Fibroblast of villous mesenchyme (primary cell): ENCODE data around the gene CFHR3. TPM values are rescaled to one million over a fixed set of nuclear protein-coding genes. Genes with fewer than 3 reads are reported as not detected.

Source experiments
- DNase-seq: peaks from one replicate; pipeline ENCODE4 v3.0.0-alpha.2; 2010; ENCODE audit warnings: low read depth
- H3K4me3 ChIP-seq: 2 replicates; pipeline ENCODE4 v1.5.1; 2011; ENCODE audit warnings: low read depth, mild to moderate bottlenecking, low read length
- total RNA-seq: library from RNA; depleted of rRNA; stranded (reverse); fragments of >200 nt; gene quantifications from 2 replicates; pipeline ENCODE4 v1.2.3, GENCODE V29; 2012
- TF ChIP-seq, protein P1 (sequence below): IDR thresholded peaks from 2 replicates; pipeline ENCODE4 v1.5.1; 2012; ENCODE audit warnings: low read depth, mild to moderate bottlenecking, low read length; ENCODE audit not compliant: insufficient read depth

The CFHR3 gene
- not detected in 2 replicates for total RNA-seq

DNA sequence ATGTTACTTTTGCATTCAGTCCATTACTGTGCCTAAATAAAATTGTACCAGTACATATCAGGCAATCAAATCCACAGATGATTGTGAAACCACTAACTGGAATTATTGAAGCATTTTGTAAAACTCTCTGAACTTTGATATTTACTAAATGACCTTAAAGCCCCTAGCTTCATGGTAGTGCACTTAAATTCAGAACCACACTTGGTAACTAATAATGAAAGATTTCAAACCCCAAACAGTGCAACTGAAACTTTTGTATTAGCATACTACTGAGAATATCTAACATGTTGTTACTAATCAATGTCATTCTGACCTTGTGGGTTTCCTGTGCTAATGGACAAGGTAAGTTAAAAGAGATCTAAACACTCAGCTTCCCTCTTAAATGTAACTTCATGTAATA is at the start of gene CFHR3:
Gene CFHR3, plus strand, starts transcription at position 238 of the 400 bp plus-strand sequence. Its CDS starts 47 bp downstream, at position 285.
- no peak within 1 kb of the TSS for H3K4me3 ChIP-seq
- DNase-seq = no peak
- TF ChIP-seq, protein P1, sequence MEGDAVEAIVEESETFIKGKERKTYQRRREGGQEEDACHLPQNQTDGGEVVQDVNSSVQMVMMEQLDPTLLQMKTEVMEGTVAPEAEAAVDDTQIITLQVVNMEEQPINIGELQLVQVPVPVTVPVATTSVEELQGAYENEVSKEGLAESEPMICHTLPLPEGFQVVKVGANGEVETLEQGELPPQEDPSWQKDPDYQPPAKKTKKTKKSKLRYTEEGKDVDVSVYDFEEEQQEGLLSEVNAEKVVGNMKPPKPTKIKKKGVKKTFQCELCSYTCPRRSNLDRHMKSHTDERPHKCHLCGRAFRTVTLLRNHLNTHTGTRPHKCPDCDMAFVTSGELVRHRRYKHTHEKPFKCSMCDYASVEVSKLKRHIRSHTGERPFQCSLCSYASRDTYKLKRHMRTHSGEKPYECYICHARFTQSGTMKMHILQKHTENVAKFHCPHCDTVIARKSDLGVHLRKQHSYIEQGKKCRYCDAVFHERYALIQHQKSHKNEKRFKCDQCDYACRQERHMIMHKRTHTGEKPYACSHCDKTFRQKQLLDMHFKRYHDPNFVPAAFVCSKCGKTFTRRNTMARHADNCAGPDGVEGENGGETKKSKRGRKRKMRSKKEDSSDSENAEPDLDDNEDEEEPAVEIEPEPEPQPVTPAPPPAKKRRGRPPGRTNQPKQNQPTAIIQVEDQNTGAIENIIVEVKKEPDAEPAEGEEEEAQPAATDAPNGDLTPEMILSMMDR = no peak

- H3K4me3 ChIP-seq = no peak overlapping the region
- DNase-seq = no peak
- TF ChIP-seq, protein P1 = no peak
Observed at GRCh38 chr1:196732526-196732925, 42.1 kb upstream of the CFHR3 start.

DNA sequence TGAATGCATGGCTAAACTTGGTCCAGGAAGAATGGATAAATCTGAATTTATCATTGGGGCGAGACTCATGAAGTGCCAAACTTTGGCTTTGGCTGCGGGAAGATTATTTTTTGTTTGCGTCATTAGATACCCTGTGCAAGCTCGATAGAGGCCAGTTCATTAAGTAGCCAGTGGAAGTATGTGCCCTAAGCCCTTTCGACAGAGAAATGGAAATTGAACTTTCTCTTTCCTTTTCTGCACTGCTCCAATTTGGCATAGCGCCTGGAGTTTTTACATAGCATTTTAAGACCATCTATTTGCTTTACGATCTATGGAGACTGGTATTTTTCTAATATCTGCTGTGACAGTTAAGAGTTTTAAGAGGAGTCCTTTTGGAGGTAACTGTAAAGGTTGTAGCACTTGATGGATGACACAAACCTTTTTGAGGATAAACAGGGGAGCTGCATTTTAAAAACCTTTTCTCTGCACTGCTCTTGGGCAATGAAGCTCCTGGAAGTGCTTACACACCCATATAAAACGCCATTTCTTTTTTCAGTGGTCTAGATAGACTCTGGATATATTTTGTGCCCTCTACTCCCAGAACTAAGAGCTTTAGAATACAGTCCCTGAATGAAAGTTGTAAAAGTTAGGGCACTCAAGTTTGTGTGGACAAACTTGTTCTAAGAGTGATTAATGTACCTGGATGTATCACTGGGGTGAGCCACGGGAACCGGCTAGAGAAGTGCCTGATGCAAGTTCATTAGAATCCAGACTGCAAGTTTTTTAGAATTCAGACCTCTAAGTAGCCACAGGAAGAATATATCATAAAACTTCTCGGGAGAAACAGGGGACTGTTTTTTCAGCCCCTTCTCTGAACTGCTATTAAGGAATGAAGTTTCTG is 41.3 kb upstream of the CFHR3 start:
- DNase-seq = peak; percentile 10
- TF ChIP-seq, protein P1 = no peak
- no peak overlapping the region for H3K4me3 ChIP-seq

DNA sequence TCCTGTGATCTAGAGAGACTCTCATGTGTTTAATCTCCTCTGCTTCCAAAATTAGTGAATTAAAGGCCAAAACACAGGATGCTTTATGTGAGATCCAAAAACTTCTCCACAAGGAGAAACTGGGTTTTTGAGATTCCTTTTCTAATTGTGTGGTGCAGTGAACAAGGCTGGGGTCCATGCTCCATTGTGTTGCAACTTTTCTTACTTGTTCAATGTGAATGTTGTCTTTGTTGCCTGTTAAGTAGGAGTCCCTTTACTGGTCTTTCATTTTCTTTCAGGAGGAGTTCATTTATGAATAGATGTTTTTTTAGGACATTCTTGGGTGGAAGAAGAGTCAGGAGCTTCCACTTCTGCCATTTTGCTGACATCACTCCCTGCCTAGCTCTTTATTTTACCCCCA is 40.6 kb upstream of the CFHR3 start:
- TF ChIP-seq, protein P1 = no peak
- no peak overlapping the region for H3K4me3 ChIP-seq
- DNase-seq = no peak

DNA sequence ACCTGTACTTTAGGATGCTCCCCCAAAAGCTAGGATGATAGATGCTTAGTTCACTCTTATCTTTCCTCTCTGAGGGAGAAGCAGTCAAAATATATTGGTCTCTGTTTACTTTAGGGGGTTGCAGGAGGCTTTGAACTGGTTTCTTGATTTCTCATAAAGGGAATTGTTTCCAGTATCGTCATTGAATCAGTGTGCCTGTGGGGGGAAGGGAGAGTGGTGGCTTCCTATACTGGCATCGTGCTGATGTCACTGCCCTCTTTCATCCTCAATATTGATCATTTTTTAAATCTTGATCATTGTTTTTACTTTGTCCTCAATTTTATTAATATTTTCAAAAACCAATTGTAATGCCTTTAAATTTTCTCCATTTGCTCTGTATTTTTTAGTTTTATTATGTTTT is 40.2 kb upstream of the CFHR3 start:
- no peak for DNase-seq
- TF ChIP-seq, protein P1 = no peak

GRCh38 chr1:196738730-196739129 is 35.9 kb upstream of the CFHR3 start:
- TF ChIP-seq, protein P1 = no peak
- DNase-seq = no peak
- no peak overlapping the region for H3K4me3 ChIP-seq

More for the DNA sequence above, 40.2 kb upstream of the CFHR3 start:
- H3K4me3 ChIP-seq = no peak overlapping the region
